Stimulated activated CD4-positive, alpha-beta T cell treated with anti-CD3 and anti-CD28 coated beads, Interleukin-15, amount 100 ng/mL, for 24 hours (primary cell): Measurements from ENCODE around the gene IMPDH1.
A peak's percentile ranks its signal among the peaks of the same experiment; 100 is the strongest.

Experiments used
- DNase-seq: peaks from one replicate; pipeline ENCODE4 v3.0.0-alpha.2; 2020

The IMPDH1 gene

GRCh38 chr7:128404886-128405470 lies 4.8 kb downstream of the IMPDH1 start:
- peak; percentile 35 for DNase-seq

GRCh38 chr7:128404143-128404681 lies 5.6 kb downstream of the IMPDH1 start:
- DNase-seq: no peak

- no peak for DNase-seq
These were observed 6.1 kb downstream of the IMPDH1 start for GRCh38 chr7:128403676-128404075.

- DNase-seq: no peak
These were observed 7.4 kb downstream of the IMPDH1 start for GRCh38 chr7:128402356-128402755.

GRCh38 chr7:128400566-128400965 lies 9.2 kb downstream of the IMPDH1 start:
- DNase-seq: no peak

- no peak for DNase-seq
These were observed 9.8 kb downstream of the IMPDH1 start for GRCh38 chr7:128399991-128400390.

- no peak for DNase-seq
These were observed 11.0 kb downstream of the IMPDH1 start for GRCh38 chr7:128398841-128399135.

GRCh38 chr7:128398016-128398840 lies 11.6 kb downstream of the IMPDH1 start:
- peak; percentile 58 for DNase-seq

GRCh38 chr7:128396357-128396756 lies 13.4 kb downstream of the IMPDH1 start:
- no peak for DNase-seq

GRCh38 chr7:128395748-128396147 lies 14.0 kb downstream of the IMPDH1 start:
- DNase-seq: no peak

GRCh38 chr7:128394904-128395496 lies 14.8 kb downstream of the IMPDH1 start:
- DNase-seq: no peak

GRCh38 chr7:128393526-128394330 lies 16.1 kb downstream of the IMPDH1 start:
- no peak for DNase-seq

GRCh38 chr7:128392446-128393327 lies 17.1 kb downstream of the IMPDH1 start:
- DNase-seq: no peak

- DNase-seq: no peak
These were observed 18.0 kb downstream of the IMPDH1 start for GRCh38 chr7:128391805-128392204.

GRCh38 chr7:128390871-128391565 lies 18.8 kb downstream of the IMPDH1 start:
- DNase-seq: no peak

GRCh38 chr7:128389618-128390329 lies 20.0 kb downstream of the IMPDH1 start:
- no peak for DNase-seq

- no peak for DNase-seq
These were observed 20.6 kb downstream of the IMPDH1 start for GRCh38 chr7:128389085-128389617.

- no peak for DNase-seq
These were observed 21.7 kb downstream of the IMPDH1 start for GRCh38 chr7:128388145-128388485.

GRCh38 chr7:128387216-128388144 lies 22.3 kb downstream of the IMPDH1 start:
- peak; percentile 80 for DNase-seq
